MV-4-11 (cell line): ENCODE data around the gene FPR3.

ENCODE experiments used
- DNase-seq: peaks from one replicate; lab custom pipeline; 2025; lab: John Stamatoyannopoulos, UW

The FPR3 gene

DNA sequence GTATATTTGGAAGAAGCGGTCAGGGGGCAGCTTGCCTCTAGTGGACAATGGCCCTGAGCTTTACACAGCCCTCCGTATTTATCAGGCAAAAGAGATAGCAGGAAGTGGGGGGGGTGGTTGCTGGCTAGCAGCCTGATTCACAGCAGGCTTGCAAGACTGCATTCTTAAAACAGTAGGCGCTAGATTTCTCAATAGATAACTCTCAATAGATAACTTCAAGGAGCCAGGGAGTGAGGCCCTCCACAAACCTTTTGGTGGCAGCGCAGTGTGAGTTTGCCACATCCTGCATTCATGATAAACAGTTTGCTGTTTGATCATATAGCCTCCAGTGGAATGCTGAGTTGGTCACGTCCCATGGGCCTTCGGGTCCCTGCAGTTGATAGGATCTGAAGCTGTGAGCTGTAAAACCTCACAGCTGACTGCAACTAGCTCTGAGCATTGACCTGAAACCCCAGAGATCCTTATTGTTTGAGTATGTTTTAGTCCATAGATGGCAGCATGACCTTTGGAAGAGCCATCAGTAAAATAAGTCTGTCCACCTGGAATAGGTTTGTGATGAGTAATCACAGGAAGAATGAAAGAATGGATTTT lies 12.2 kb downstream of the FPR3 start:
- peak; percentile 92 for DNase-seq

DNA sequence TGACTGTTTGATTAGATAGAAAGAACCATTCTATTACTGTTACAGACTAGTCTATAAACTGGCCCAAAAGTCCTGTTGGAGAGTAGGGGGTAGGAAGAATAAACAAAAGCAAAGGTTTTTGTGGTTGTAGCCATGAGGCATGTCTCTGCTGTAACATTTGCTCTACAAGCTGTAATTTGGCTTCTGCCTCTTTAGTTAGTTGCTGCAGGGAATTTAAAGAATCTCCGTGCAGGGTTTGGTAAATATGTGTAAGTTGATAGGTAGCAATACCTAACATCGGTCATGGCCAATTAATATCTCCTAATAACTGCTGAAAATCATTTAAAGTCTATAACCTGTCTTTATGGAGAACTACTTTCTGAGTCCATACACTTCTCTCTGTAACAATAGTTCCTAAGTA lies 13.0 kb downstream of the FPR3 start:
- DNase-seq, result no peak

DNA sequence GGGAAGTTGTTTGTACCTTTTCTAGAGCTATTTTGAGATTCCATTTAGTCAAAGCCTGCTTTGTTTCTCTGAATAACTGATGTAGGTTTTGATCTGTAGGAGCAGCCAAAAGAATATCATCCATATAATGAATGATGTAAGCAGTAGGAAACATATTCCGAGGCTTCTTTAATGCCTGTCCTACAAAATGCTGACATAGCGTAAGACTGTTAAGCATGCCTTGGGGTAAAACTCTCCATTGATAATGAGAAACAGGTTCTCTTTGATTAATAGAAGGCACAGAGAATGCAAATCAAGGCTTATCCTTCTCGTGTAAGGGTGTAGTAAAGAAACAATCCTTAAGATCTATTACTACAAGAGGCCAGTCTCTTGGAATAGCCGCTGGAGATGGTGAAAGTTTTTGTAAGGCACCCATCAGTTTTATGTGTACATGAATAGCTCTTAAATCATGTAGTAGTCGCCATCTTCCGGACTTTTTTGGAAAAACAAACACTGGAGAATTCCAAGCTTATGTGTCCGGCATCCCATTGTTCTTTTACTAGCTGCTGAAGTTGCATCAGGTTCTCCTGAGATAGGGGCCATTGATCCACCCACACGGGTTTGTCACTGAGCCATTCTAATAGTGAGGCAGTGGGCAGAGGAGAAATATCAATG lies 13.5 kb downstream of the FPR3 start:
- DNase-seq, result no peak

DNA sequence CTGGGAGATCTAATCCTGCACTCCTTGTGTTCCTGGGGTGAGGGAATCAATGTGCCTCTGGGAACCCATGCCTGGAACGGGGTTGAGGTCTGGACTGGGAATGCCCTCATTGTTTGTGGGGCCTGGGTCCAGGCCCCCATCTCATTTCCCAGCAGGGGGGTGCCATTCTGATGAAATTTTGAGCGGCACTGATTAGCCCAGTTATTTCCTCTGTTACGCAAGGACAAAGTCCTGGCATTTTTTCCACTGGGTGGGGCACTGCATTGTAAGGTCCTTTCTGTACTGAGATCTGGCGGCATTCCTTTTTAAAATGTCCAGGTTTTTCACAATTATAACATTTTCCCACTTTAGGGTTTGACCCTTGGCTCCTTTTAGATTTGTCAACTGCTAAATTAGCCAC lies 14.8 kb downstream of the FPR3 start:
- DNase-seq, result no peak

DNA sequence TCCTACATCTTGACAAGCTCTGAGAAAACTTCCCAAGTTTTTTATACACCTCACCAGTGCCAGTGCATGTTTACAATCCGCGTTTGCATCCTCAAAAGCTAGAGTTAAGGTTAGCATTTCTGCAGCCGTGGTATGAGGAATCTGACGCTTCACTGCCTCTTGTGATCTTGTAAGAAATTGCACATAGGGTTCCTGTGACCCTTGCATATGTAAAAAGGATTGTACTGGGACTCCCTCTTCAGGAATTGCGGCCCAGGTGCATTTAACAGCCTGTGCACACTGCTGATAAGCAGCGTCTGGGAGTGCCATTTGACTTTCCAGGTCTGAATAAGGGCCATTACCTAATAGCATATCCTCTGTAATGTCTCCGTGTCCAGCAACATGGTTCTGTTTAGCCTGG lies 15.3 kb downstream of the FPR3 start:
- DNase-seq, result no peak

DNA sequence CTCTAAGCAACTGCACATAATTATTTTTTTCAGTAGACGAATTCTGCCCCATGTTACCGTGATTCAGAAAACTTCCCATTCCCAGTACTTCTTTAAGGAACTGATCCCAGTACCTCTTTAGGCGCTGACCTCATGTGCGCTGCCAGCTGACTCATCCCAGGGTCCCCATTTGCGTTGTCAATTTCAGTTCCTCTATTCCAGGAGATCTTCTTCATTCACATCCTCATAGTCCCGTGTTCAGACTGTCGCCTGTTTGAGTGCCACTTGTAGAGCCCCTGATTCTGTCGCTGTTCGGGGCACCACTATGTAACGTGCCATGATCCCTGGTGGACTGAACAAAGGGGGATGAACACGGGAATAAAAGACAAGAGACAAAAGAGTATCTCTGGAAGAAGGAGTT lies 16.4 kb downstream of the FPR3 start:
- DNase-seq, result peak; percentile 98

DNA sequence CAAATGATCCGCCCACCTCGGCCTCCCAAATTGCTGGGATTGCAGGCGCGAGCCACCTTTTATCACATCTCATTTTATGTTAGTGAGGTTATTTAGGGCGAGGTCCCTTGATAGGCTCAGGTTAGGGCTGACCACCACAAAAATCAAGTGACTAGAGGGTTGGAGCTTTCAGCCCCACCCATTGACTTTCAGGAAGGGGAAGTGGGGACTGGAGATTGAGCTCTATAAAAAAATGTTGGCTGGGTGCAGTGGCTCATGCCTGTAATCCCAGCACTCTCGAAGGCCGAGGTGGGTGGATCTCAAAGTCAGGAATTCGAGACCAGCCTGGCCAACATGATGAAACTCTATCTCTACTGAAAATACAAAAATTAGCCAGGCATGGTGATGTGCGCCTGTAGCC lies 20.1 kb downstream of the FPR3 start:
- peak; percentile 68 for DNase-seq

DNA sequence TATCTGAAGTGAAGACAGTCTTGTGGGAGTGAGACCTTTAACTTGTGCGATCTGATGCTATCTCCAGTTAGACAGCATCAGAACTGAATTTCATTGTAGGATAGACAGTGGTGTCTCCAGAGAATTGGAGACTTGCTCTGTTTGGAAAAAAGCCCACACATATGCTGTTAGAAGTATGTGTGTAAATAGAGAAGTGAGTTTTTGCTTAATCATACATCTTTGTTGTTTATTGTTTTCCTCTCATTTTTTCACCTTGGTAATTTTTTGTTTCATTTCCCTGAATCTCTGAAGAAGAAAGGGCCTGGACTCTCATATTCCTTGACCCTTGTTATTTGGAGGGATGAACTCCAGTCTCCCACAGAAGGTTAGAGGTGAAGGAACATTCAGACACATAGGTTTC lies 21.8 kb downstream of the FPR3 start:
- DNase-seq, result peak; percentile 24

DNA sequence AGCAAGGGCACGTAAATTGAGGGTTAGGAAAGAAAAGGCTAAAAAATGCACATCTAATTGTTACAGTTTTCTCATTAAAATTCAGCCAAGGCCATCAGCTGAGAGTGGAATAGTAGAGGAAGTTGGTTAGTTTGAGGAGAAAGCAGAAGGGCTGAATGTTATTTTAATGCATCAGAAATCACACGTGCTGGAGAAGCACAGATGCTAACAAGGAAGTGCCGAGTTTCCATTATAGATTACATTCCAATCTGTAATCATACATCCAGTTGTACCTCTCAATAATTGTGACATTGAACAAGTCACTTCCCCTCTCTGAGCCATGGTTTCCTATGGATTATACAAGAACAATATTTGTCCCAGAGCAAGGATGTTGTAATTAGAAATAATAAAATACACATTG lies 25.1 kb downstream of the FPR3 start:
- peak; percentile 87 for DNase-seq

DNA sequence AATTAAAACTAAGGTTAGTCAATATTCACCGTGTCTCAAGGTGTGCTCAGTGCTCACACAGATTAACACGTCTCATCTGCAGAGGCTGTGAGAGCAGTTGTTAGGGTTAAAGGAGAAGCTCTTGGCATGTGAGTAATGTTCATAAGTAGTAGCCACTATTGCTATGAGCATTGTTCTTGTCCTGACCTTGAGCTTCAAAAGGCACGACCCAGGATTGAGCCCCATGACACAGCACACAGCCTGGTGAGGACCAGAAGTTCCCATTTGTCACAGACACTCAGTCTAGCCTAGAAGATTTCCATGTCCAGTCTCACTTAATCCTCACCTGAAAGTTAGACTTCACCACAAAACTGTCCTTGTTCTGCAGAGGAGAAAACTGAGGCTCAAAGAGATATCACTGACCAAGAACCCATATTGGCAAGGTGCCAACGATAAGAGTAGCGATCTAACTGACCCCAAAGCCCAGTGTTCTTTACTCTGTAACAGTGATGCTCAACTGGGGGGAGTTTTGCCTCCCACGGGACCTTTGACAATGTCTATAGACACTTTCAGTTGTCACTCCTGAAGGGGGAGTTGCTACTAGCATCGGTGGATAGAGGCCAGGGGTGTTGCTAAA lies 26.0 kb downstream of the FPR3 start:
- no peak for DNase-seq

DNA sequence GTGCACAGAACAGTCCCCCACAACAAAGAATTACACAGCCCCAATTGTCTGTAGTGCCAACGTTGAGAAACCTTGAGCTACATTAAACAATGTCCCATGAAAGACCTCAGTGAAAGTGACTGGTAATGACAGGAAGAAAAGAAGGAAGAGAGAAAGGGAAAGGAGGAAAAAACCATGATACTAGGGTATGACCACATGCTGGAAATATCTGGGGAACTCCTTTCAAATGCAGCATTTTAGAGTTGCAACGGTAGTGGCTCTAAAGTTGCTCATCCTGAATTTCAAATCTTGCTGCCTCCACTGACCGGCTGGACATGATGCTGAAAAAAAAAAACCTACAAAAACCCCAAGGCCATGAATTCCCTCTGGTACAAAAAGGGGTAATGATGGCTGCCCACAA lies 26.5 kb downstream of the FPR3 start:
- DNase-seq, result no peak

DNA sequence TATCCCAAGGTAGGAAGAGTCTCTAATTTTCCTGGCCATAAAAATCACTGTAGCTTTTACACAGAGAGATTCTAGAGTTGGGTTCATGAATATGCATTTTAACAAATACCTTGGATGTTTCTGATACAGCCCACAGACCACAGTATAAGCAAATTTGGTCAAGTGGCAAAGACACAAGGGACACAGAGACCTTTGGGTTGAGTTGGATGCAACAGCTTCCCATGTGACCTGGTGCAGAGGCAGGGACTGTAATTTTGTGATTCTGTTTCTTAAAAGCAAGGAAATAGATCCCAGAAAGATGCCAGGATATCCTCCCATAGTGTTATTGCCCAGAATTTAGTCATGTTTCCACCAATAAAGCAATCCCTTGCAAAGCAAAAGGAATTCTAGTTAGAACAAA lies 27.0 kb downstream of the FPR3 start:
- no peak for DNase-seq

DNA sequence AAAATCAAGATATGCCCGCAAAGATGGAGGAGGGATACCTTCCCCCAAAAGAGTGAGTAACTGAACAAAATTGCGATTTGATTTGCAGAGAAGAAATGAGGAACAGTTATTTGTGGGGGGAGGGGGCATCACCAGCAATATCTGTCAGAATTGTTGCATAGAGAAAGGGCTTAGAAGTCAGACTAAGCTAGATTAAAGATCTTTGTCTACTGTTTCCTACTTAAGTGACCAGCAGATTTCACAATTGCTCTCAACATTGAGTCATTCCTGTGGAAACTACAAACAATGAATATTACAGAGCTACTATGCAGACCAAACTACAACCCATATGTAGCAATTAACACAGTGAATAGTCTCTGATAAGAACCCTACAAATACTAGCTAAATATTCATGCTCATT lies 27.4 kb downstream of the FPR3 start:
- DNase-seq, result peak; percentile 100

DNA sequence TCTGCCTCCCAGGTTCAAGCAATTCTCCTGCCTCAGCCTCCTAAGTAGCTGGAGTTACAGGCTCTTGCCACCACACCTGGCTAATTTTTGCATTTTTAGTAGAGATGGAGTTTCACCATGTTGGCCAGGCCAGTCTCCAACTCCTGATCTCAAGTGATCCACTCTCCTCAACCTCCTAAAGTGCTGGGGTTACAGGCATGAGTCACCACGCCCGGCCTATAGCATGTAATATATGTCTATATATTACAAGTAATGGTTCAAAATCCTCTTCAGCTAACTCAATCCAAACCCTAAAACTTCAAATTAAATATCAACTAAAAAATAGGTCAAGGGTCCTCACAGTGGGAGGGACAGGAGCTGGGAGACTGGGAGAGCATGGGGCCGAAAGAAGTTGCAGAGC lies 28.0 kb downstream of the FPR3 start:
- peak; percentile 14 for DNase-seq

DNA sequence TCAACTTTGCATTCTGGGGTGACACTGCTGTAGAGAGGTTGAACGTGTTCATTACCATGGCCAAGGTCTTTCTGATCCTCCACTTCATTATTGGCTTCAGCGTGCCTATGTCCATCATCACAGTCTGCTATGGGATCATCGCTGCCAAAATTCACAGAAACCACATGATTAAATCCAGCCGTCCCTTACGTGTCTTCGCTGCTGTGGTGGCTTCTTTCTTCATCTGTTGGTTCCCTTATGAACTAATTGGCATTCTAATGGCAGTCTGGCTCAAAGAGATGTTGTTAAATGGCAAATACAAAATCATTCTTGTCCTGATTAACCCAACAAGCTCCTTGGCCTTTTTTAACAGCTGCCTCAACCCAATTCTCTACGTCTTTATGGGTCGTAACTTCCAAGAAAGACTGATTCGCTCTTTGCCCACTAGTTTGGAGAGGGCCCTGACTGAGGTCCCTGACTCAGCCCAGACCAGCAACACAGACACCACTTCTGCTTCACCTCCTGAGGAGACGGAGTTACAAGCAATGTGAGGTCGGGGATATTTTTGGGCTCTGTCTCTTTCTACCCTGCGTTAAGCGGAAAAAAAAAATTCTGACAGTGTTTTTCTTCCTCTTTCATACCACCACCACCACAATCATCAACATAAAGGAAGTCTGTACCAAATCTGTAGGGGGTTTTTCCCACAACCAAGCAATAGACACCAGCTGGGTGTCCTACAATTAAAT lies 29.5 kb downstream of the FPR3 start:
- DNase-seq, result peak; percentile 100

DNA sequence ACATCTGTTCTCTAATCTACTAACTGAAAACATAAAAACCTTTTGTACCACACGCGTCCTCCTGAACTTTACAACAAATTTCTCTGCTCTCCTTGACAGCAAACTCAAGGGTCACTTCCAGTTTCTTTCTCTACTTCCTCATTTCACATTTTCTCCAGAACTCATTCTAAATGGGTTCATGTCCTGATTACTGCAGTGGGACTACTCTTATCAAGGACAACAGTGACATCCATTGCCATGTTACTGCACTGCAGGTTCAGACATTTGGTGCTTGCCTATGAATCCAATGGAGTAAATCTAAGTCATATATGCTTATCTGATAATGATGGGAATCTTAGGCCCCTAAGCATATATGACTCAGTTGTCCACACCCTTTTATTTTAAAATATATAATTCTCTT lies 35.3 kb downstream of the FPR3 start:
- DNase-seq, result peak; percentile 99

DNA sequence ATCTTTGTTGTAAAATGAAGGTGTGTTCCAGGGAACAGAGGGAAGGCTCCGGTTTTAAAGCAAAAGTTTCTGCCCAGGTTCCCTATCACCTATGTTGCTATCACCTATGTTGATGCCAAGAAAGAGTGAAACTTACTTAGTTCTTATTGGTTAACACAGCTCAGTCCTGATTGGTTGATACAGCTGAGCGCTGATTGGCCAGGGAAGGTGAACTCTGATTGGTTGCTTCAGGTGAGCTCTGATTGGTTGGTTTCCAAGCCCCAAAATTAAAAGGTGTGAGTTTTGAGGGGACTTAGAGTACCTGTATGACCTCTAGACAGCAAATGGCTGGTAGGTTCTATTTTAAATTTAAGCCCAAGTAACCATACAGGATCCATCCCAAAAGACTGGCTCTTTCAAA lies 42.2 kb downstream of the FPR3 start:
- no peak for DNase-seq

DNA sequence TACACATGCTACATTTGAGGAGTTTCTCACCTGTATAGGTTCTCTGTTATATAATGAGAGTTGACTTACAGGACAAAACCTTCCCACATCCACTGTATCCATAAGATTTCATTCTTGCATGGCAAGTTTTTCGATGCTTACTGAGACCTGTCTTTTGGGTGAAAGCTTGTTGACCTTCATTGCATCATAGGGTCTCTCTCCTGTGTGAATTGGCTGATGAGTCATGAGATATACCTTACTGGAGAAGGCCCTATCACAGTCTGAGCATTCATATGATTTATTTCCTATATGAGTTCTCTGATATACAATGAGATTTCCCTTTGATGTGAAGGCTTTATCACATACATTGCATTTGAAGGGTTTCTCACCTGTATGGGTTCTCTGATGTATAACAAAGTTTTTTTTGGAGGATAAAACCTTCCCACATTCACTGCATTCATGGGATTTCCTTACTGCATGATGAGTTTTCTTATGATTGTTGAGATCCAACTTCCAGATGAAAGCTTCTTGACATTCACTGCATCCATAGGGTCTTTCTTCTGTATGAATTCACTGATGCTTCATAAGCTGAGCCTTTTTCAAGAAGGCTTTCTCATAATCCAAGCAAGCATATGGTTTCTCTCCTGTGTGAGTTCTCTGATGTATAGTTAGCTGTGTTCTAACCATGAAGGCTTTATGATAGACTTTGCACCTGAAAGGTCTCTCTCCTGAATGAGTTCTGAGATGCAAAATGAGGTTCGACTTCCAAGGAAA lies 67.1 kb downstream of the FPR3 start:
- DNase-seq, result no peak

DNA sequence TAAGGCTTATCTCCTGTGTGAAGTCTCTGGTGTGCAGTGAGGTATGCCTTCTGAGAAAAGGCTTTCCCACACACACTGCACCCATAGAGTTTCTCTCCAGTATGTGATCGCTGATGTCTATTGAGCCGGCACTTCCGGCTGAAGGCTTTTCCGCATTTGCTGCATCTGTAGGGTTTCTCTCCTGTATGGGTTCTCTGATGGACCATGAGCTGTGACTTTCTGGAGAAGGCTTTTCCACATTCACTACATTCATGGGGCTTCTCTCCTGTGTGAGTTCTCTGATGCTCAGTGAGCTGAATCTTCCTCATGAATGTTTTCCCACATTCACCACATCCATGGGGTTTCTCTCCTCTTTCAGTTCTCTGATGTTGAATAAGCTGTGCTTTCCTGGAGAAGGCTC lies 78.1 kb downstream of the FPR3 start:
- DNase-seq, result no peak
